SKM-1 treated with dmso at 0.1 percent for 144 hours (cell line): ENCODE data around the gene PLPPR2.

Experiments used
- DNase-seq: peaks from one replicate; lab custom pipeline; 2025; ENCODE audit not compliant: unreplicated experiment; lab: John Stamatoyannopoulos, UW

Gene PLPPR2

DNA sequence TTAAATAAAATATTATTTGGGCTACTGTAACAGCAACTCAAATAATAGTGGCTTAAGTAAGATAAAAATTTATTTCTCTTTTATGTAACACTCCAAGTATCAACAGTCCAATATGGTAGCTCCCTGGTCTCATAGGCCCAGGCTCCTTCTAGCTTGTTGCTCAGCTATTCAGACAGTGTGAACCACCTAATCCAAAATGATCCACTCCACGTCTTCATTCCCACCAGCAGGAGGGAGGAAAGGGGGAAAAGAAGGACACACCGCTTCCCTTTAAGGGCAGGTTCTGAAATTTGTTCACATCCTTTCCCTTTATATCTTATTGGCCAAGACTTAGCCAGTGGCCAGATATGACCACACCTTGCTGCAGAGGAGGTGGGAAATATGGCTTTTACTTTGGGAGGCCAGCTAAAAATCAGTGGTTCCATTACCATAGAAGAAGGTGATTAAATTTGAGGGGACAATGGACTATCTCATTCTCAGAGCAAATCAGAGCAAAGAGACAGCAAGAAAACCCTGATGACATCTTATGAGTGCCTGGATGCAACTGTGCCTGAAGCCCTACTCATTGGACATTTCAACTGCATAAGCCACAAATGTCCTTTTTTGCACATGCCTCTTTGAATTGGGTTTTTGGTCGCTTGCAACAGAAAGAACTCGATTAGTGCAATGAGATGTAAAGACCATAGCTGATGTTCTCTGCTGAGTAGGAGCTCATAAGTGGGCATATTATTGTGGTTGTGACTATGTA is 35.9 kb downstream of the PLPPR2 start:
- no peak for DNase-seq

- DNase-seq: no peak
Measured at GRCh38 chr19:11397089-11397610, 41.9 kb downstream of the PLPPR2 start.

DNA sequence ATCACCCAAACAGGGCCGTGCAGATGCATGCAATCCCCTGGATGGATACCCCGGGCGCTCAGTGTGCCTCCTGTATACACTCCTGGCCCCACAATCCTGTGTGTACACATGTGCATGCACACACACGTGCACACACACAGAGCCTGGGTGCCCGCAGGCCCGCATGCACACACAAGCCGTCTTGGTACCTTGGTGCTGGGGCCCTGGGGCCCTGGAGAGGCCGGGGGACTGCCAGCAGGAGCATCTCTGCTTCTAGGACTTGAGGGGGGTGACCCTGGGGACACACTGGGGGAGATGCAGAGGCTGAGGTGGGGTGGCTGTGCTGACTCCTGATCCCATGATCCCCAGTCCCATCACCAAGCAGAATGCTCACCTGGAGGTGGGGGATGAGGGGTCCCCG is 44.4 kb downstream of the PLPPR2 start:
- no peak for DNase-seq

GRCh38 chr19:11400798-11401197 is 45.6 kb downstream of the PLPPR2 start:
- DNase-seq: no peak

- DNase-seq: no peak
Measured at GRCh38 chr19:11401808-11402543, 46.7 kb downstream of the PLPPR2 start.

DNA sequence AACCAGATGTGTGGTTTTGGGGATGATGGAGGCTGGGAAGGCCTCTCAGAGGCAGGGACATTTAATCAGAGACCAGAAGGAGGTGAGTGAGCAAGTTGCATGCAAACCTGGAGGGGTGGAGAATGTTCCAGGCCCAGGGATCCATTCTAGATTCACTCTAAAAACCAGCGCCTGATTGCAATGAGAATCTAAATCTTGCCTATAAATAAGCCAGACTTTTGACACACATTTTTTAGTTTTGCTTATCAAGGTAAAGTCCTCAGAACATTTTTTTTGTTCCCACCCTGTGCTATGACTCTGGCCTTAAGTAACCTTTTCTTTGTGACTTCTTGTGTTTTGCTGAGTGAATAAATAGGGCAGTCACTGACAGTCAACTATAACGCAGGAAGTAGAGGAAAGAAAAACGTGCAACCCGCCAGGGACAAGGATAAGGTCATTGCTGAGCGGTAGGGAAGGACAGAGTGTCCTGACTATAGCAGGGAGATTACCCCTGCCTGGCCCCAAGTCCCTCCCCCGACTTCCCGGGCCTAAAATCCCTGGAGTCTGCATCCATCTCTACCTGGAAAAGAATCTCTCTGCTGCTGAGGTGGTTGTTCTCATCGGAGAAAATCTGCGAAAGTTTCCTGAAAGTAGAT is 49.5 kb downstream of the PLPPR2 start:
- no peak for DNase-seq

GRCh38 chr19:11405846-11406643 is 50.8 kb downstream of the PLPPR2 start:
- DNase-seq: no peak

GRCh38 chr19:11406703-11407236 is 51.5 kb downstream of the PLPPR2 start:
- DNase-seq: peak; percentile 44

GRCh38 chr19:11408591-11408990 is 53.4 kb downstream of the PLPPR2 start:
- no peak for DNase-seq

- DNase-seq: no peak
Measured at GRCh38 chr19:11410682-11411081, 55.5 kb downstream of the PLPPR2 start.

GRCh38 chr19:11414544-11414943 is 59.3 kb downstream of the PLPPR2 start:
- no peak for DNase-seq
